GM21447 (cell line): ENCODE measurements around the gene BCL2A1.
"Not testable (repeated sequence)": the region's sequence is repeated elsewhere in the genome, so short reads cannot be mapped to it uniquely, and the experiment has no call there.

Source experiments
- ATAC-seq: cut with Tn5 transposase; IDR thresholded peaks from one replicate; pipeline ENCODE4 v1.9.1; 2021; ENCODE audit not compliant: unreplicated experiment

The BCL2A1 gene

GRCh38 chr15:79926116-79926515 is 44.9 kb downstream of the BCL2A1 start:
- ATAC-seq = not testable (repeated sequence)

- ATAC-seq = no peak
These were observed 46.6 kb downstream of the BCL2A1 start for GRCh38 chr15:79924379-79924778.

DNA sequence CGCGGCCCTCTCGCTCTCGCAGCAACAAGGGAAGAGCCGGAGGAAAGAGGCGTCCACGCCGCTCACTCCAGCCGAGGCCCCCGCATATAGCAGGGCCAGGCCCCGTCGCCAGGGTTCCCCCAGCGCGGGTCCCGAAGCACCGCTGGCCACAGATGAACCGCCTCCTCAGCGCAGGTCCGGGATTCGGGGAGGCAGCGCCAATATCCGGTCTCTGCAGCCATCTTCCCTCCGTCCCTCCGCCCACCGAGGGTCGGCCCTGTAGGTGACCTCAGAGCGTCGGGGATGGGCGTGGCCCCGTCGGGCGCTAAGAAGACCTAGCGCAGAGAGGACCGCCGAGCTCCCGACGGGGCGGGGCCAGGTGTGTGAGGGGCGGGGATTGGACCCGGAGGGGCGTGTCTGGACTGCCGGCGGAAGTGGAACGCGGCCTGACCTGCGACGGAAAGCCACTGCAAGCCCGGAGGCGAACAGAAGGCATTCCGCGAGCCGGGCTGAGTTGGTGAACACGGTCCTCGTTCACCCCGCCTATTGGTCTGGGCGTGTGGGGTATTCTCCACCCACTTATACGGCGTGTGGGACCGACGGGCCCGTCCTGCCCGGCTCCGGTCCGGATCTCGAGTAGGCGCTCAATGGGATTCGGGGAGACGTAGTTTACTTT is 47.4 kb downstream of the BCL2A1 start:
- peak; percentile 97 for ATAC-seq

GRCh38 chr15:79923079-79923514 is 47.9 kb downstream of the BCL2A1 start:
- peak; percentile 39 for ATAC-seq

GRCh38 chr15:79922512-79923078 is 48.4 kb downstream of the BCL2A1 start:
- no peak for ATAC-seq

- ATAC-seq = no peak
These were observed 51.1 kb downstream of the BCL2A1 start for GRCh38 chr15:79919749-79920511.

- ATAC-seq = no peak
These were observed 51.8 kb downstream of the BCL2A1 start for GRCh38 chr15:79919090-79919748.

- no peak for ATAC-seq
These were observed 52.7 kb downstream of the BCL2A1 start for GRCh38 chr15:79918278-79918677.

DNA sequence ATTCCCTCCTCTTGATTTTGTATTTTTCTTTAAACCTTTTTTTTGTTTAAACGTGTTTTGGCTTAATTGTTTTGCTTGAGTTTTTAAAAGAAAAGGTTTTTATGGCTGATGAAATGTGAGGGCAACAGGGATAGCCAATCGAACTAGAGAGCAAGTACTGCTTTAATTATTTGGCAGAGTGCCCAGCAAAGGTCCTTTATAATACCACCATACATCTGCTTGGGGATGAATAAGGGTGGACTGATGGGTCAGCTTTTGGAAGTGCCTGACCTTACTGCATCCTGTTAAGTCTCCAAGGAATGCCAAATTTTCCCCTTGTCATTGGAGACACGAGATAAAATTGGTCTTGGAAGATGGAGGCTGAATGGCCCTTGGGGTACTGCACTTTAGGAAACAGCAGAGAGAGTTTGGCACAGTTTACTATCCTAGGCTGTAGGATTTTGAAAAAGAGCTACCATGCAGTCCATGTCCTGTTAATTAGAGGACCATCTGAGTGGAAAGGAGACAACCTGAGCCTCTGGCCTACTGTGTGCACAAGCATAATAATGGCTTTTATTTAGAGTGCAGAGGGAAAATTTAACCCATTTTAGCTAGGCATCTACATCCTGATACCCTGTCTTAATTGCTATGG is 54.4 kb downstream of the BCL2A1 start:
- no peak for ATAC-seq

DNA sequence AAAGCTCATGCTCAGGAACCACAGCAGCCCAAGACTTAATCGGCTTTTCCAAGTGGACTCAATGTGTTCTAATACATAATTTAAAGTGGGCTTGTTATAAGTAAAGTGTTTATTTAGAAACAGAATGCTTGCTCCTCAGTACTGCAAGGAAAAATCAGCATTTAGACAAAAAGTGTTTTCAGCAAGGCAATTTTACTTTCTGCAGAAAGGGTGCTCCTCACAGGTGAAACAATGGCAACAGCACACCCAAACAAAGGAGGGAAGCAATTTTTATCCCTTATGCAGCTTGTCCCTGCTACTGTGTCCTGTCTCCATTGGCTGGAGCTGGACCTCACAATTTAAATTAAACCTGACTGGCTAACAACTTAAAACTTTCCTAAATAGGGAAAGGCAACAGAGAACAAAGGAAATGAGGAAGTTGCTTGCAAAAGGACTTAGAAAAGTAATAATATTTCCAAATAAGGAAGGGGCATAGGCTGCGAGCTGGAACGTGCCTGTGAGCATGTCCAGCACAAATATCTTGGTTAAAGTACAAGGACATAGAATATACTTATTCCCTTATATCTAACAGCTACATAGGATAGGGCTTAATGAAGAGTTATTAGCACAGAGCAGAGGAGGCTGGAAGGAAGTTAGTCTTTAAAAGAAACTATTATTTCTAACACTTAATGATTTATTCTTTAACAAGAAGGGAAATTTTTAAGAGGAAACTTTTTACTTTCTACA is 55.1 kb downstream of the BCL2A1 start:
- not testable (repeated sequence) for ATAC-seq

DNA sequence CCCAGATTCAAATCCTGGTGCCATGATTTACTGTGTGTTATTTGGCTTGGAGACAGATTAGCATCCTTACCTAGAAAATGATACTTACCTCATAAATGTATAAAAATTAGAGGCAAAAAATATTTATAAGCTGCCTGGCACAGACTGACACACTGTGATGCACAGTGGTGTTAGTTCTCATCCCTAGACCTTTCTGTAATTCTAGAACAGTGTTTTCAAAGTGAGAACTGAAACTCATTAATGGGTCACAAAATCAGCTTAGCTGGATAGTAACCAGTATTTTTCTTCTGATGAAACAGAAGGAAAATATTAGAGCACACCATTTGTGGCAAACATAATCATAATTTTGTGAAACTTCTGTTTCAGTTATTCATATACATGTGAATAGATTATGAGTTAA is 56.3 kb downstream of the BCL2A1 start:
- ATAC-seq = no peak
